A549 (cell line): Measurements from ENCODE around the gene KLK2. TPM values are rescaled to one million over a fixed set of nuclear protein-coding genes. Genes with fewer than 3 reads are reported as not detected.

ENCODE experiments used
- ATAC-seq, 2 experiments: fragments of 200-7000 bp in 1 of 2; fragments of >200 bp in 1 of 2; cut with Nextera tagmentation in 1 of 2; cut with Tn5 transposase in 1 of 2; 3 replicates each; pipeline versions ENCODE4 v1.8.0 to v1.9.1; 2018 to 2020; ENCODE audit warnings: mild to moderate bottlenecking in 1 of 2, moderate library complexity in 1 of 2
- CTCF ChIA-PET: fragments of 300-600 bp; sonication (Branson Sonifier 250); formaldehyde crosslinking; extraction: SDS; loops from one replicate; lab custom pipeline; 2021; ENCODE audit warnings: antibody characterized with exemption, inconsistent platforms; lab: Yijun Ruan, JAX
- POLR2A ChIA-PET: fragments of 350-600 bp; formaldehyde crosslinking; extraction: SDS; loops from one replicate; lab custom pipeline; 2021; ENCODE audit warnings: antibody characterized with exemption, inconsistent platforms; lab: Yijun Ruan, JAX
- DNase-seq, 2 experiments: peaks; one replicate each; pipeline versions ENCODE4 v3.0.0 to v3.0.0-alpha.2; 2011 to 2016; ENCODE audit warnings: low read depth in 1 of 2, low spot score in 1 of 2
- FAIRE-seq: peaks from 2 replicates; lab custom pipeline; 2011; peaks lifted over from hg19 to GRCh38; lab: Jason Lieb, UNC
- H3K27ac ChIP-seq, 2 experiments: fragments of >200 bp; sonication (Bioruptor Twin); formaldehyde crosslinking; 3 replicates each; pipeline ENCODE4 v1.5.1; 2016 to 2017
- H3K4me1 ChIP-seq: fragments of >200 bp; sonication (Bioruptor Twin); formaldehyde crosslinking; 3 replicates; pipeline ENCODE4 v1.6.1; 2016
- H3K4me2 ChIP-seq: fragments of >200 bp; sonication (Bioruptor Twin); formaldehyde crosslinking; 3 replicates; pipeline ENCODE4 v1.6.1; 2016
- H3K4me3 ChIP-seq: fragments of >200 bp; sonication (Bioruptor Twin); formaldehyde crosslinking; 3 replicates; pipeline ENCODE4 v1.5.1; 2016
- H3K9me3 ChIP-seq: fragments of >200 bp; sonication (Bioruptor Twin); formaldehyde crosslinking; 3 replicates; pipeline ENCODE4 v1.6.1; 2016
- BHLHE40 ChIP-seq: IDR thresholded peaks from 2 replicates; pipeline ENCODE4 v1.6.1; 2012; ENCODE audit warnings: low read depth, low read length, inconsistent platforms
- FOSL2 ChIP-seq, 2 experiments: fragments of 450-650 bp in 1 of 2; fragments of >200 bp in 1 of 2; sonication (Bioruptor Twin) in 1 of 2; formaldehyde crosslinking; IDR thresholded peaks; 2 replicates each; pipeline versions ENCODE4 v1.5.0 to v1.6.1; 2016 to 2020; ENCODE audit warnings: mild to moderate bottlenecking in 1 of 2, moderate library complexity in 1 of 2
- KDM1A ChIP-seq: fragments of 200-600 bp; sonication (generic); IDR thresholded peaks from 2 replicates; pipeline ENCODE4 v1.6.1; 2016; ENCODE audit warnings: low read depth, mild to moderate bottlenecking
- MYC ChIP-seq: IDR thresholded peaks from 2 replicates; pipeline ENCODE4 v1.6.1; 2012; ENCODE audit warnings: mild to moderate bottlenecking, inconsistent platforms, low read length, improper control_type of control experiment, borderline replicate concordance
- NR3C1 ChIP-seq: fragments of >200 bp; sonication (Bioruptor Twin); formaldehyde crosslinking; IDR thresholded peaks from 3 replicates; pipeline ENCODE4 v1.6.1; 2017
- PHF8 ChIP-seq: fragments of 200-600 bp; sonication (generic); IDR thresholded peaks from 2 replicates; pipeline ENCODE4 v1.6.1; 2016; ENCODE audit warnings: low read depth, mild to moderate bottlenecking, antibody characterized with exemption, moderate library complexity, borderline replicate concordance
- POLR2A ChIP-seq: IDR thresholded peaks from 2 replicates; pipeline ENCODE4 v1.6.1; 2012; ENCODE audit warnings: mild to moderate bottlenecking, low read length
- RAD21 ChIP-seq, 2 experiments: fragments of >200 bp in 1 of 2; sonication (Bioruptor Twin) in 1 of 2; formaldehyde crosslinking in 1 of 2; IDR thresholded peaks in 1 of 2; conservative IDR thresholded peaks in 1 of 2; 2 replicates in 1 of 2; 3 replicates in 1 of 2; pipeline ENCODE4 v1.6.1; 2012 to 2018; ENCODE audit warnings: inconsistent platforms in 1 of 2
- RCOR1 ChIP-seq: fragments of 150-350 bp; IDR thresholded peaks from 2 replicates; pipeline ENCODE4 v1.6.1; 2014; ENCODE audit warnings: antibody characterized with exemption, low read length, low read depth
- RFX5 ChIP-seq: fragments of 450-650 bp; IDR thresholded peaks from 2 replicates; pipeline ENCODE4 v1.7.1; 2014; ENCODE audit warnings: antibody characterized with exemption, mild to moderate bottlenecking, moderate library complexity
- SMC3 ChIP-seq: fragments of >200 bp; sonication (Bioruptor Twin); formaldehyde crosslinking; IDR thresholded peaks from 3 replicates; pipeline ENCODE4 v1.6.1; 2018; ENCODE audit warnings: inconsistent platforms
- ZC3H11A ChIP-seq: fragments of 450-650 bp; IDR thresholded peaks from 2 replicates; pipeline ENCODE4 v1.6.1; 2014; ENCODE audit warnings: antibody characterized with exemption, mild to moderate bottlenecking
- ZFP36 ChIP-seq: fragments of 450-650 bp; IDR thresholded peaks from 2 replicates; pipeline ENCODE4 v1.6.1; 2014; ENCODE audit warnings: borderline replicate concordance; ENCODE audit not compliant: partially characterized antibody
- ZNF302 ChIP-seq: fragments of 250-450 bp; sonication (Bioruptor Pico); IDR thresholded peaks from 2 replicates; pipeline ENCODE4 v1.9.0; 2021; ENCODE audit warnings: inconsistent platforms, mild to moderate bottlenecking, moderate library complexity
- WGBS: methylation state at CpG from one replicate; pipeline ENCODE4 v1.1.6; 2017; ENCODE audit errors: missing lambda C conversion rate; 5-methylcytosine and 5-hydroxymethylcytosine counted together
- polyA plus RNA-seq, 4 experiments: library from polyadenylated mRNA; depleted of rRNA in 3 of 4; stranded (reverse); fragments of >200 nt; fragmentation: RNase III in 1 of 4; extraction: RNeasy Plus Mini Kit Qiagen cat#74134 plus additional on column Dnase treatment in 1 of 4; gene quantifications; 2 replicates in 3 of 4; 3 replicates in 1 of 4; pipeline ENCODE4 v1.2.3, GENCODE V29; 2011 to 2017
- TF ChIP-seq, protein P1 (sequence below): fragments of >200 bp; sonication (Bioruptor Twin); formaldehyde crosslinking; IDR thresholded peaks from 3 replicates; pipeline ENCODE4 v1.5.1; 2016
- TF ChIP-seq, protein P2 (sequence below): fragments of 150-350 bp; IDR thresholded peaks from 2 replicates; pipeline ENCODE4 v1.6.1; 2014; ENCODE audit warnings: low read depth, mild to moderate bottlenecking, low read length
- TF ChIP-seq, protein P3 (sequence below): fragments of 250-450 bp; sonication (Bioruptor Pico); IDR thresholded peaks from 2 replicates; pipeline ENCODE4 v1.5.0; 2021; ENCODE audit warnings: mild to moderate bottlenecking, moderate library complexity, borderline replicate concordance

The KLK2 gene
- polyA plus RNA-seq, 2 of the 4 experiments (the other 2 are of a cell fraction), result 0.21 to 0.49 TPM

DNA sequence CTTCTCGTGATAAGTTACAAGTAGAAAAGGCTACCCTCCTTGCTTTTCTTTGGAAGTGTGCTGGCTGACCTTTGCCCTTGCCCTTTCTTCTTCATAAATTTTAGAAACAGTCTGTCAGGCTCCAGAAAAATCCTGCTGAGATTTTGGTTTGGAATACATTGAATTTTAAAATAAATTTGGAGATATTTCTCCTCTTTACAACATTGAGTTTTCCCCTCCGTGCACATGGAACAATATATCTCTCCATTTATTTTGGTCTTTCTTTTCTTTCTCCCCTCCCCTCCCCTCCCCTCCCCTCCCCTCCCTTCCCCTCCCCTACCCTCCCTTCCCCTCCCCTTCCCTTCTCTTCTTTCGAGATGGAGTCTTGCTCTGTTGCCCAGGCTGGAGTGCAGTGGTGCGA is 29.4 kb downstream of the KLK2 start:
- no peak for ATAC-seq
- no peak overlapping the region for H3K27ac ChIP-seq
- DNase-seq, result no peak
- H3K9me3 ChIP-seq, result no peaks in the 10 kb centered on the region
- H3K4me3 ChIP-seq, result no peak overlapping the region
- no peak for FAIRE-seq
- 35% methylated on average over 4 of the region's 4 CpGs for WGBS
- ChIA-PET POLR2A (no interaction called here), CTCF (interaction anchor here (1.4 kb wide), 1 partner anchor 19 kb away, joined by 4 read pairs; no protein-coding TSS in a partner anchor)
- H3K4me1 ChIP-seq, result no peaks in the 10 kb centered on the region
- H3K4me2 ChIP-seq, result no peak overlapping the region
- TF ChIP-seq NR3C1, result no peak

DNA sequence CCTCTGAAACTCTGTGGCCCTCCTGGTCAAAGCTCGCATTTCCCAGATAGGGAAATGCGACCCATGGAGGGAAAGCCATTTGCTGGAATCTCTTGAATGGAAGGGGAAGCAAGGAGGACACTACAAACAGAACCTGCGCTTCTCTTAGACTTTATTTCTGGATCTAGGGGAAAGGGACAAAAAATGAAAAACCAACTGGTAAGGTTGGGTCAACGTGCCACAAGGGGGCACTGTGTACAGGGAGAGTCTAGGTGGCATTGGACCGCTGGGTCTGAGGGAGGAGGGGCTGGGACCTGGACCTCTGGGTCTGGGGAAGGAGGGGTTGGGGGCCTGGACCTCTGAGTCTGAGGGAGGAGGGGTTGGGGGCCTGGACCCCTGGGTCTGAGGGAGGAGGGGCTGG is 33.0 kb downstream of the KLK2 start:
- TF ChIP-seq, protein P1, sequence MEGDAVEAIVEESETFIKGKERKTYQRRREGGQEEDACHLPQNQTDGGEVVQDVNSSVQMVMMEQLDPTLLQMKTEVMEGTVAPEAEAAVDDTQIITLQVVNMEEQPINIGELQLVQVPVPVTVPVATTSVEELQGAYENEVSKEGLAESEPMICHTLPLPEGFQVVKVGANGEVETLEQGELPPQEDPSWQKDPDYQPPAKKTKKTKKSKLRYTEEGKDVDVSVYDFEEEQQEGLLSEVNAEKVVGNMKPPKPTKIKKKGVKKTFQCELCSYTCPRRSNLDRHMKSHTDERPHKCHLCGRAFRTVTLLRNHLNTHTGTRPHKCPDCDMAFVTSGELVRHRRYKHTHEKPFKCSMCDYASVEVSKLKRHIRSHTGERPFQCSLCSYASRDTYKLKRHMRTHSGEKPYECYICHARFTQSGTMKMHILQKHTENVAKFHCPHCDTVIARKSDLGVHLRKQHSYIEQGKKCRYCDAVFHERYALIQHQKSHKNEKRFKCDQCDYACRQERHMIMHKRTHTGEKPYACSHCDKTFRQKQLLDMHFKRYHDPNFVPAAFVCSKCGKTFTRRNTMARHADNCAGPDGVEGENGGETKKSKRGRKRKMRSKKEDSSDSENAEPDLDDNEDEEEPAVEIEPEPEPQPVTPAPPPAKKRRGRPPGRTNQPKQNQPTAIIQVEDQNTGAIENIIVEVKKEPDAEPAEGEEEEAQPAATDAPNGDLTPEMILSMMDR, result peak; percentile 45
- peak; percentile 16 to 49; a peak in 2 of 5 replicates for TF ChIP-seq RAD21 (conservative IDR thresholded peaks at IDR 0.05 in 1 of 2, IDR thresholded peaks at IDR 0.05 in 1 of 2)
- peak; percentile 23; the same call in 2 of the 3 replicates for TF ChIP-seq SMC3
- TF ChIP-seq KDM1A, result no peak
- Histone ChIP-seq H3K4me3 (no peak overlapping the region), H3K27ac (no peak overlapping the region), H3K4me2 (no peak overlapping the region), H3K4me1 (no peaks in the 10 kb centered on the region), H3K9me3 (no peaks in the 10 kb centered on the region)
- ChIA-PET CTCF (interaction anchor here (0.6 to 2.2 kb wide), 14 partner anchors 9 to 341 kb away, joined by 3 to 21 read pairs (median 4); partner anchors contain the start of gene KLK3), POLR2A (no interaction called here)
- no peak for FAIRE-seq
- WGBS, result 3% methylated on average over 5 of the region's 5 CpGs
- 0 out of 6 replicates have a peak, but pooled peaks of 1 of the 2 experiments have one; percentile 26 for ATAC-seq
- DNase-seq, result peak; percentile 39 to 56

DNA sequence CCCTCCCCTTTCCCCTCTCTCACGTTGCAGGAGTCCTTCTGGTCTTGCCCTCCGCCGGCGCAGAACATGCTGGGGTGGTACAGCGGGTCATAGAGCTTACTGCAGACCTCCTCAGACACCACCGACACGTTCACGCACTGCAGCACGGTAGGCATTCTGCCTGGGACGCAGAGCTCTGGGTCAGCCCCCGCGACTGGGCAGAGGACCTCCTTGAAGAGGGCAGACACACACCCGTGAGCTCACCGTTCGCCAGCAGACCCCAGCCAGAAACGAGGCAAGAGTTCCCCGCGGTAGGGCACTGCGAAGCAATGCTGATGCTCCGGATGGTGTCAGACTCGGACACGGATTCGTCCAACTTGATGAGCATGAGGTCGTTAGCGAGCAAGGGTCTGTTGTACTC is 35.1 kb downstream of the KLK2 start:
- Histone ChIP-seq H3K4me2 (no peak overlapping the region), H3K4me3 (no peak overlapping the region), H3K9me3 (no peaks in the 10 kb centered on the region), H3K4me1 (peaks cover 10% of the 10 kb centered on the region; the same call in 1 of the 3 replicates), H3K27ac (no peak overlapping the region)
- TF ChIP-seq ZC3H11A, result no peak
- TF ChIP-seq, protein P2, sequence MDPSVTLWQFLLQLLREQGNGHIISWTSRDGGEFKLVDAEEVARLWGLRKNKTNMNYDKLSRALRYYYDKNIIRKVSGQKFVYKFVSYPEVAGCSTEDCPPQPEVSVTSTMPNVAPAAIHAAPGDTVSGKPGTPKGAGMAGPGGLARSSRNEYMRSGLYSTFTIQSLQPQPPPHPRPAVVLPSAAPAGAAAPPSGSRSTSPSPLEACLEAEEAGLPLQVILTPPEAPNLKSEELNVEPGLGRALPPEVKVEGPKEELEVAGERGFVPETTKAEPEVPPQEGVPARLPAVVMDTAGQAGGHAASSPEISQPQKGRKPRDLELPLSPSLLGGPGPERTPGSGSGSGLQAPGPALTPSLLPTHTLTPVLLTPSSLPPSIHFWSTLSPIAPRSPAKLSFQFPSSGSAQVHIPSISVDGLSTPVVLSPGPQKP, result no peak
- TF ChIP-seq FOSL2 (IDR thresholded peaks at IDR 0.05), result no peak
- TF ChIP-seq FOSL2 (CRISPR knock-in tag; IDR thresholded peaks at IDR 0.05), result no peak
- no peak for TF ChIP-seq MYC
- no peak for TF ChIP-seq POLR2A
- TF ChIP-seq, protein P3, sequence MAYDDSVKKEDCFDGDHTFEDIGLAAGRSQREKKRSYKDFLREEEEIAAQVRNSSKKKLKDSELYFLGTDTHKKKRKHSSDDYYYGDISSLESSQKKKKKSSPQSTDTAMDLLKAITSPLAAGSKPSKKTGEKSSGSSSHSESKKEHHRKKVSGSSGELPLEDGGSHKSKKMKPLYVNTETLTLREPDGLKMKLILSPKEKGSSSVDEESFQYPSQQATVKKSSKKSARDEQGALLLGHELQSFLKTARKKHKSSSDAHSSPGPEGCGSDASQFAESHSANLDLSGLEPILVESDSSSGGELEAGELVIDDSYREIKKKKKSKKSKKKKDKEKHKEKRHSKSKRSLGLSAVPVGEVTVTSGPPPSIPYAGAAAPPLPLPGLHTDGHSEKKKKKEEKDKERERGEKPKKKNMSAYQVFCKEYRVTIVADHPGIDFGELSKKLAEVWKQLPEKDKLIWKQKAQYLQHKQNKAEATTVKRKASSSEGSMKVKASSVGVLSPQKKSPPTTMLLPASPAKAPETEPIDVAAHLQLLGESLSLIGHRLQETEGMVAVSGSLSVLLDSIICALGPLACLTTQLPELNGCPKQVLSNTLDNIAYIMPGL (CRISPR knock-in tag), result no peak
- TF ChIP-seq NR3C1, result no peak
- TF ChIP-seq ZFP36, result no peak
- no peak for TF ChIP-seq ZNF302 (CRISPR knock-in tag)
- TF ChIP-seq BHLHE40, result no peak
- TF ChIP-seq RCOR1, result no peak
- no peak for TF ChIP-seq PHF8
- no peak for TF ChIP-seq KDM1A
- TF ChIP-seq RFX5, result no peak
- FAIRE-seq (no peak), ATAC-seq (no peak), DNase-seq (no peak)
- 80% methylated on average over 25 of the region's 25 CpGs for WGBS
- ChIA-PET POLR2A (no interaction called here), CTCF (interaction anchor here (0.5 to 5.9 kb wide), 7 partner anchors 9 to 372 kb away, joined by 3 to 56 read pairs (median 3); no protein-coding TSS in a partner anchor)
